ENCODE results near the gene PEMT.

The PEMT gene

GRCh38 chr17:17505151-17505550 lies 86.4 kb downstream of the PEMT start:
- Histone ChIP-seq H3K9me3 (ENCODE audit: control insufficient read depth in 2 of 2, low read length in 2 of 2) (no peaks in the 10 kb centered on the region), H3K9ac (ENCODE audit: low read depth in 1 of 2, low read length in 2 of 2) (no peak overlapping the region), H3K4me3 (ENCODE audit: low read length in 2 of 2) (no peak overlapping the region), H3K4me1 (ENCODE audit: control insufficient read depth in 2 of 2, insufficient read depth in 2 of 2, low read length in 2 of 2) (peaks cover 5 to 12% of the 10 kb centered on the region in 2 donors), H3K27me3 (ENCODE audit: control insufficient read depth in 2 of 2, insufficient read depth in 2 of 2, low read length in 2 of 2) (peaks cover 0 to 3% of the 10 kb centered on the region in 2 donors), H3K27ac (ENCODE audit: low read depth in 2 of 2, low read length in 2 of 2) (no peak overlapping the region), H3K36me3 (ENCODE audit: control insufficient read depth in 2 of 2, insufficient read depth in 2 of 2, low read length in 2 of 2) (no peaks in the 10 kb centered on the region)

DNA sequence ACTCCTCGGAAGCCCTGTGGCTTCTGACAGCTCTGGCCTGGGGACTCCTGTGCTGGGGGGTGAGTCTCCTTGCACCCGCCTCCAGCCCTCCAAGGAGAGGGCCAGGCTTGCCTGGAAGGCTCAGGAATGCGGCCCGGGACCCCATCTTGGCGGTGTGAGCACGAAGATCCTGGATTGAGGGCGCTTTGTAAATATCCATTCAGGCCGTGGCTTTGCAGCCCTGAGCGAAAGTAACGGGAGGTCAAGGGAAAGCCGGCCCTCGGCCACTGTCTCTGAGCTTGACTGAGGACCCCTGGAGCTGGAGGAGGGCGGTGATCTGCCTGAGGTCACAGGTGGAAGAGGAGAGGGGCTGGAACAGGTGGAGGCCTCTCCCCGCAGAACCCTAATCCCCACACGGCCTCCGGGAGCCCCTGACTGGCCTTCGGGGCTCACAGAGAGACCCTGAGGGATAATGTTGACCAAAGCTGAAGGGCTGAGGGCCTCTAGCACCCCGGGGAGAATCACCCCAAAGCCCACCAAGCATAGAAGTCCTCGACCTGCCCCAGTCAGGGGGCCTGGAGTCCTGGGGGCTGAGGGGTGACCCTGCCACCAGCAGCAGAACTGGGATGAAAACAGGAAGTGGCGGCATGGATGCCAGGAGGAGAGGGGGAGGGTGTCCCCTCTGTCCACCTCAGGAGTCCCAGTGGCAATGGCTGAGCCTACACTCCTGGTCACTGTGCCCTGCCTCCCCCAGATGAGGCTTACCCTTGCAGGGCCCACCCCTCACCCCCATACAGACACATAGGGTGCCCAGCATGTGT lies 87.0 kb downstream of the PEMT start:
- Histone ChIP-seq H3K36me3 (ENCODE audit: control insufficient read depth in 2 of 2, insufficient read depth in 2 of 2, low read length in 2 of 2) (no peaks in the 10 kb centered on the region), H3K4me1 (ENCODE audit: control insufficient read depth in 2 of 2, insufficient read depth in 2 of 2, low read length in 2 of 2) (peaks cover 5 to 12% of the 10 kb centered on the region in 2 donors), H3K4me3 (ENCODE audit: low read length in 2 of 2) (no peak overlapping the region), H3K27ac (ENCODE audit: low read depth in 2 of 2, low read length in 2 of 2) (no peak overlapping the region), H3K9me3 (ENCODE audit: control insufficient read depth in 2 of 2, low read length in 2 of 2) (no peaks in the 10 kb centered on the region), H3K9ac (ENCODE audit: low read depth in 1 of 2, low read length in 2 of 2) (no peak overlapping the region), H3K27me3 (ENCODE audit: control insufficient read depth in 2 of 2, insufficient read depth in 2 of 2, low read length in 2 of 2) (peaks cover 0 to 3% of the 10 kb centered on the region in 2 donors)

GRCh38 chr17:17503566-17504130 lies 87.9 kb downstream of the PEMT start:
- no peak overlapping the region for H3K4me3 ChIP-seq (ENCODE audit: low read length in 2 of 2)
- H3K4me1 ChIP-seq (ENCODE audit: control insufficient read depth in 2 of 2, insufficient read depth in 2 of 2, low read length in 2 of 2): peaks cover 5 to 16% of the 10 kb centered on the region in 2 donors
- H3K36me3 ChIP-seq (ENCODE audit: control insufficient read depth in 2 of 2, insufficient read depth in 2 of 2, low read length in 2 of 2): no peaks in the 10 kb centered on the region
- H3K9me3 ChIP-seq (ENCODE audit: control insufficient read depth in 2 of 2, low read length in 2 of 2): no peaks in the 10 kb centered on the region
- H3K27ac ChIP-seq (ENCODE audit: low read depth in 2 of 2, low read length in 2 of 2): no peak overlapping the region
- H3K27me3 ChIP-seq (ENCODE audit: control insufficient read depth in 2 of 2, insufficient read depth in 2 of 2, low read length in 2 of 2): peaks cover 0 to 3% of the 10 kb centered on the region in 2 donors
- no peak overlapping the region for H3K9ac ChIP-seq (ENCODE audit: low read depth in 1 of 2, low read length in 2 of 2)

DNA sequence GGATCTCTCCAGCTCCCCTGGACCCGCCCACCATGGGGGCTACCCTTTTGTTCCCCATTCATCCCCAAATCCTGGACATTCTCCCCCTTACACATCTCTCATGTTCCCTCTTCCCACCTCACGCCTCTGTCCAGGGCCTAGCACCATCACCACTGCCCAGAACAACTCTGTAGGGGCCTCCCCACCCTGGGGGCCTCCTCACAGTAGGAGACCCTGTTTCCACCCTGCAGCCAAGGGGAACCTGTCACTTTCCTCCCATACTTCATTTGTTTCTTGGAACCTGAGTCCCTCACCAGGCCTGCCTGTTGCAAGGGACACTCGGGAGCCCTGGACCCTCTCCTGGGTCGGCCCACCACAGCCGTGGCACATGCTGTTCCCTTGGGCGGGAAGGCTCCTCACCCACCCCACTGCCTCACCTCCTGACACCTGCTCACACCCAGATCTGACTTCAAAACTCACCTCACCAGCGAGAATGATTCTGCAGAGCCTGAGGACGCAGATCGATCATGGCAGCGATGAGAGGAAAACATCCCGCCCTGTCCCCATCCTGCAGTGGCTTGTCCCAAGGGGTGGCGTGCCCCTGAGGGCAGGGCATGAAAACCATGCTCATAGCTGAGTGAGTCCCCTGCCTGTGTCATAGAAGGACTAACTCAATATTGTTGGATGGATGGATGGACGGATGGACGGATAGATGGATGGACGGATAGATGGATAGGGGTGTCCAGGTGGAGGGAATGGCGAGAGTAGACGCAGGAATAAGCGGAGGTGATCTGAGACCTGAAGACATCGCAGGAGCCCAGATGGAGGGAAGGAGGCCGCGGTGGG lies 88.6 kb downstream of the PEMT start:
- no peak overlapping the region for H3K9ac ChIP-seq (ENCODE audit: low read depth in 1 of 2, low read length in 2 of 2)
- no peaks in the 10 kb centered on the region for H3K9me3 ChIP-seq (ENCODE audit: control insufficient read depth in 2 of 2, low read length in 2 of 2)
- H3K36me3 ChIP-seq (ENCODE audit: control insufficient read depth in 2 of 2, insufficient read depth in 2 of 2, low read length in 2 of 2): no peaks in the 10 kb centered on the region
- peaks cover 0 to 3% of the 10 kb centered on the region in 2 donors for H3K27me3 ChIP-seq (ENCODE audit: control insufficient read depth in 2 of 2, insufficient read depth in 2 of 2, low read length in 2 of 2)
- H3K4me1 ChIP-seq (ENCODE audit: control insufficient read depth in 2 of 2, insufficient read depth in 2 of 2, low read length in 2 of 2): peaks cover 10 to 23% of the 10 kb centered on the region in 2 donors
- H3K4me3 ChIP-seq (ENCODE audit: low read length in 2 of 2): no peak overlapping the region
- no peak overlapping the region for H3K27ac ChIP-seq (ENCODE audit: low read depth in 2 of 2, low read length in 2 of 2)

- Histone ChIP-seq H3K27me3 (ENCODE audit: control insufficient read depth in 2 of 2, insufficient read depth in 2 of 2, low read length in 2 of 2) (peaks cover 0 to 3% of the 10 kb centered on the region in 2 donors), H3K4me3 (ENCODE audit: low read length in 2 of 2) (no peak overlapping the region), H3K9ac (ENCODE audit: low read depth in 1 of 2, low read length in 2 of 2) (no peak overlapping the region), H3K9me3 (ENCODE audit: control insufficient read depth in 2 of 2, low read length in 2 of 2) (no peaks in the 10 kb centered on the region), H3K36me3 (ENCODE audit: control insufficient read depth in 2 of 2, insufficient read depth in 2 of 2, low read length in 2 of 2) (no peaks in the 10 kb centered on the region), H3K27ac (ENCODE audit: low read depth in 2 of 2, low read length in 2 of 2) (no peak overlapping the region), H3K4me1 (ENCODE audit: control insufficient read depth in 2 of 2, insufficient read depth in 2 of 2, low read length in 2 of 2) (peaks cover 7 to 16% of the 10 kb centered on the region in 2 donors)
Observed at GRCh38 chr17:17500999-17501605, 90.4 kb downstream of the PEMT start.

- Histone ChIP-seq H3K27me3 (ENCODE audit: control insufficient read depth in 2 of 2, insufficient read depth in 2 of 2, low read length in 2 of 2) (peaks cover 0 to 6% of the 10 kb centered on the region in 2 donors), H3K4me1 (ENCODE audit: control insufficient read depth in 2 of 2, insufficient read depth in 2 of 2, low read length in 2 of 2) (peaks cover 21 to 26% of the 10 kb centered on the region in 2 donors), H3K9me3 (ENCODE audit: control insufficient read depth in 2 of 2, low read length in 2 of 2) (no peaks in the 10 kb centered on the region), H3K9ac (ENCODE audit: low read depth in 1 of 2, low read length in 2 of 2) (no peak overlapping the region), H3K36me3 (ENCODE audit: control insufficient read depth in 2 of 2, insufficient read depth in 2 of 2, low read length in 2 of 2) (no peaks in the 10 kb centered on the region), H3K4me3 (ENCODE audit: low read length in 2 of 2) (no peak overlapping the region), H3K27ac (ENCODE audit: low read depth in 2 of 2, low read length in 2 of 2) (no peak overlapping the region)
Observed at GRCh38 chr17:17499402-17500145, 91.9 kb downstream of the PEMT start.

- peaks cover 0 to 6% of the 10 kb centered on the region in 2 donors for H3K27me3 ChIP-seq (ENCODE audit: control insufficient read depth in 2 of 2, insufficient read depth in 2 of 2, low read length in 2 of 2)
- no peaks in the 10 kb centered on the region for H3K36me3 ChIP-seq (ENCODE audit: control insufficient read depth in 2 of 2, insufficient read depth in 2 of 2, low read length in 2 of 2)
- H3K27ac ChIP-seq (ENCODE audit: low read depth in 2 of 2, low read length in 2 of 2): peak overlapping the region in 1 of 2 donors; percentile 33
- no peak overlapping the region for H3K9ac ChIP-seq (ENCODE audit: low read depth in 1 of 2, low read length in 2 of 2)
- peaks cover 27 to 32% of the 10 kb centered on the region in 2 donors for H3K4me1 ChIP-seq (ENCODE audit: control insufficient read depth in 2 of 2, insufficient read depth in 2 of 2, low read length in 2 of 2)
- H3K9me3 ChIP-seq (ENCODE audit: control insufficient read depth in 2 of 2, low read length in 2 of 2): no peaks in the 10 kb centered on the region
- no peak overlapping the region for H3K4me3 ChIP-seq (ENCODE audit: low read length in 2 of 2)
Observed at GRCh38 chr17:17498606-17499301, 92.8 kb downstream of the PEMT start.

DNA sequence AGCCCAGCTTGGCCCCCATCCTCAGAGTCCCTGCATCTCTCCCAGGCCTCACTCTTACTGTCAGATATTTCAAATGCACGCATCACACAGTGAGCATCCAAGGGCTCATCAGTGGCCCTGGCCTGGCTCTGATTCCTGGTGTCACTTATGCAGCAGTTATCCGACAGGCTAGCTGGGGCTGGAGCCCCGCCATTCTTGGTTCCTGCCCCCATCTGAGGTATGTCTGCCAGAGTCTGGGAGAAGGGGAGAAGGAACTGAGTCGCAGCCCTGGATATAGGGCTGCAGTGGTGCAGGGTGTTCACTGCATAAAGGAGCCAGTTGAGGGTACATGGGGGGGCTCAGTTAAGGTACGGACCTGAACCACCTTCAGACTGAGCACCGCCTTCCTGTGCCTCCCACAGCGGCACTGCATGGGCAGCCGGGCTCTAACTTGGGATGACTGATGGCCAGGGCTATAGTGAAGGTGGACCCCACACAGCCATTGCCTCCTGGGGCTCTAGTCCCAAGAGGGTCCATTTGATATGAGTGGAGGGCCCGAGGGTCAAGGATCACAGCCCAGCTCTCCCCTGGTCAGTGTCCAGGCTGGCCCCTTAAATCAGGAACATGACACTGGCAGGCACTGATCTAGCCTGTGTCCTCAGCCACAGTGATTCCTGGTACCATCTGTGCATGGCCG lies 93.5 kb downstream of the PEMT start:
- Histone ChIP-seq H3K4me3 (ENCODE audit: low read length in 2 of 2) (no peak overlapping the region), H3K9me3 (ENCODE audit: control insufficient read depth in 2 of 2, low read length in 2 of 2) (no peaks in the 10 kb centered on the region), H3K27me3 (ENCODE audit: control insufficient read depth in 2 of 2, insufficient read depth in 2 of 2, low read length in 2 of 2) (peaks cover 0 to 6% of the 10 kb centered on the region in 2 donors), H3K27ac (ENCODE audit: low read depth in 2 of 2, low read length in 2 of 2) (no peak overlapping the region), H3K4me1 (ENCODE audit: control insufficient read depth in 2 of 2, insufficient read depth in 2 of 2, low read length in 2 of 2) (peaks cover 33 to 40% of the 10 kb centered on the region in 2 donors), H3K36me3 (ENCODE audit: control insufficient read depth in 2 of 2, insufficient read depth in 2 of 2, low read length in 2 of 2) (no peaks in the 10 kb centered on the region), H3K9ac (ENCODE audit: low read depth in 1 of 2, low read length in 2 of 2) (peak overlapping the region in 1 of 2 donors; percentile 24)
